Astrocyte of the hippocampus (primary cell): ENCODE measurements around the gene ZNF595.
A peak's percentile ranks its signal among the peaks of the same experiment; 100 is the strongest.
"Not testable (repeated sequence)": the region's sequence is repeated elsewhere in the genome, so short reads cannot be mapped to it uniquely, and the experiment has no call there.

Experiments used
- DNase-seq: peaks from one replicate; pipeline ENCODE4 v3.0.0; 2011; ENCODE audit warnings: low read depth, low spot score

Gene ZNF595

GRCh38 chr4:85951-86350, 32.8 kb downstream of the ZNF595 start:
- DNase-seq, result no peak

- not testable (repeated sequence) for DNase-seq
These were observed 33.6 kb downstream of the ZNF595 start for GRCh38 chr4:86559-87324.

- no peak for DNase-seq
These were observed 45.3 kb downstream of the ZNF595 start for GRCh38 chr4:98386-98785.

- DNase-seq, result no peak
These were observed 46.7 kb downstream of the ZNF595 start for GRCh38 chr4:99863-100262.

- peak; percentile 3 for DNase-seq
These were observed 53.9 kb downstream of the ZNF595 start for GRCh38 chr4:107083-107443.

- peak; percentile 39 for DNase-seq
These were observed 54.6 kb downstream of the ZNF595 start for GRCh38 chr4:107444-108429.

GRCh38 chr4:112771-113170, 59.6 kb downstream of the ZNF595 start:
- DNase-seq, result no peak

- DNase-seq, result no peak
These were observed 60.6 kb downstream of the ZNF595 start for GRCh38 chr4:113732-114131.

GRCh38 chr4:114149-114548, 61.0 kb downstream of the ZNF595 start:
- DNase-seq, result no peak

GRCh38 chr4:116499-116898, 63.4 kb downstream of the ZNF595 start:
- no peak for DNase-seq

- no peak for DNase-seq
These were observed 67.5 kb downstream of the ZNF595 start for GRCh38 chr4:120616-121015.

GRCh38 chr4:121408-122084, 68.4 kb downstream of the ZNF595 start:
- DNase-seq, result no peak

GRCh38 chr4:123922-124274, 70.8 kb downstream of the ZNF595 start:
- DNase-seq, result not testable (repeated sequence)

GRCh38 chr4:124275-125081, 71.4 kb downstream of the ZNF595 start, which contains the start of gene ZNF718:
ZNF718 (plus strand) TSS chr4:124501; CDS start chr4:124671, 170 bp downstream.
- DNase-seq, result peak; percentile 98

GRCh38 chr4:125091-125771, 72.1 kb downstream of the ZNF595 start:
- peak; percentile 68 for DNase-seq

GRCh38 chr4:125833-126232, 72.7 kb downstream of the ZNF595 start:
- no peak for DNase-seq

GRCh38 chr4:132483-132882, 79.4 kb downstream of the ZNF595 start:
- no peak for DNase-seq
